Measurements from ENCODE around the gene NOL8. TPM values are rescaled to one million over a fixed set of nuclear protein-coding genes. Genes with fewer than 3 reads are reported as not detected.

Gene NOL8
- total and polyA plus RNA-seq, 2 donors (not counting 1 experiment from before 2014, with no cell fraction given): 20.0 to 28.6 TPM

GRCh38 chr9:92315456-92315855 lies 9.7 kb downstream of the NOL8 start:
- Histone ChIP-seq H3K4me2 (ENCODE audit: extremely low read depth, insufficient read depth, low read length) (no peak overlapping the region), H3K9me3 (ENCODE audit: control insufficient read depth, insufficient read depth, low read depth, low read length) (no peaks in the 10 kb centered on the region), H4K20me1 (ENCODE audit: control insufficient read depth, extremely low read depth, insufficient read depth, low read length) (no peaks in the 10 kb centered on the region), H3K4me1 (ENCODE audit: control insufficient read depth, extremely low read depth, insufficient read depth, low read length) (no peaks in the 10 kb centered on the region), H3K79me2 (ENCODE audit: control insufficient read depth, insufficient read depth, low read length) (no peaks in the 10 kb centered on the region), H3K36me3 (ENCODE audit: control insufficient read depth, insufficient read depth, low read length) (peaks cover 12% of the 10 kb centered on the region), H3K27ac (ENCODE audit: insufficient read depth, low read length) (no peak overlapping the region), H3K4me3 (replicated peaks in 1 of 4; ENCODE audit: control extremely low read depth in 1 of 4, insufficient read depth in 1 of 4, low read depth in 3 of 4, low read length in 4 of 4) (no peak overlapping the region), H3K27me3 (ENCODE audit: control insufficient read depth, insufficient read depth, low read length) (no peaks in the 10 kb centered on the region), H2AFZ (ENCODE audit: low read length) (no peak overlapping the region), H3K9ac (ENCODE audit: insufficient read depth, low read length) (no peak overlapping the region)
- no peak for TF ChIP-seq EZH2 (IDR thresholded peaks at IDR 0.05; ENCODE audit: low read length, missing control alignments)
- TF ChIP-seq CTCF (conservative IDR thresholded peaks at IDR 0.05 in 1 of 2, IDR thresholded peaks at IDR 0.05 in 1 of 2; ENCODE audit: low read depth in 1 of 2, low read length in 2 of 2): no peak
- DNase-seq (ENCODE audit: low read depth in 2 of 2): no peak

- no peaks in the 10 kb centered on the region for H4K20me1 ChIP-seq (ENCODE audit: control insufficient read depth, extremely low read depth, insufficient read depth, low read length)
- no peaks in the 10 kb centered on the region for H3K9me3 ChIP-seq (ENCODE audit: control insufficient read depth, insufficient read depth, low read depth, low read length)
- H3K4me3 ChIP-seq (replicated peaks in 1 of 4; ENCODE audit: control extremely low read depth in 1 of 4, insufficient read depth in 1 of 4, low read depth in 3 of 4, low read length in 4 of 4): no peak overlapping the region
- H3K79me2 ChIP-seq (ENCODE audit: control insufficient read depth, insufficient read depth, low read length): no peaks in the 10 kb centered on the region
- no peak for TF ChIP-seq EZH2 (IDR thresholded peaks at IDR 0.05; ENCODE audit: low read length, missing control alignments)
- TF ChIP-seq CTCF (conservative IDR thresholded peaks at IDR 0.05 in 1 of 2, IDR thresholded peaks at IDR 0.05 in 1 of 2; ENCODE audit: low read depth in 1 of 2, low read length in 2 of 2): no peak
- no peak overlapping the region for H3K27ac ChIP-seq (ENCODE audit: insufficient read depth, low read length)
- H3K4me1 ChIP-seq (ENCODE audit: control insufficient read depth, extremely low read depth, insufficient read depth, low read length): no peaks in the 10 kb centered on the region
- H2AFZ ChIP-seq (ENCODE audit: low read length): no peak overlapping the region
- H3K27me3 ChIP-seq (ENCODE audit: control insufficient read depth, insufficient read depth, low read length): no peaks in the 10 kb centered on the region
- DNase-seq (ENCODE audit: low read depth in 2 of 2): no peak
- H3K36me3 ChIP-seq (ENCODE audit: control insufficient read depth, insufficient read depth, low read length): peaks cover 7% of the 10 kb centered on the region
- no peak overlapping the region for H3K9ac ChIP-seq (ENCODE audit: insufficient read depth, low read length)
- no peak overlapping the region for H3K4me2 ChIP-seq (ENCODE audit: extremely low read depth, insufficient read depth, low read length)
Observed at GRCh38 chr9:92313624-92314012, 11.5 kb downstream of the NOL8 start.

GRCh38 chr9:92312887-92313623 lies 12.1 kb downstream of the NOL8 start:
- H3K27ac ChIP-seq (ENCODE audit: insufficient read depth, low read length): no peak overlapping the region
- DNase-seq (ENCODE audit: low read depth in 2 of 2): peak in 1 of 2 donors; percentile 34
- no peaks in the 10 kb centered on the region for H3K4me1 ChIP-seq (ENCODE audit: control insufficient read depth, extremely low read depth, insufficient read depth, low read length)
- no peak for TF ChIP-seq CTCF (conservative IDR thresholded peaks at IDR 0.05 in 1 of 2, IDR thresholded peaks at IDR 0.05 in 1 of 2; ENCODE audit: low read depth in 1 of 2, low read length in 2 of 2)
- no peak for TF ChIP-seq EZH2 (IDR thresholded peaks at IDR 0.05; ENCODE audit: low read length, missing control alignments)
- H3K9me3 ChIP-seq (ENCODE audit: control insufficient read depth, insufficient read depth, low read depth, low read length): no peaks in the 10 kb centered on the region
- H4K20me1 ChIP-seq (ENCODE audit: control insufficient read depth, extremely low read depth, insufficient read depth, low read length): no peaks in the 10 kb centered on the region
- H3K4me3 ChIP-seq (replicated peaks in 1 of 4; ENCODE audit: control extremely low read depth in 1 of 4, insufficient read depth in 1 of 4, low read depth in 3 of 4, low read length in 4 of 4): no peak overlapping the region
- H3K27me3 ChIP-seq (ENCODE audit: control insufficient read depth, insufficient read depth, low read length): no peaks in the 10 kb centered on the region
- no peak overlapping the region for H3K4me2 ChIP-seq (ENCODE audit: extremely low read depth, insufficient read depth, low read length)
- peaks cover 7% of the 10 kb centered on the region for H3K36me3 ChIP-seq (ENCODE audit: control insufficient read depth, insufficient read depth, low read length)
- no peaks in the 10 kb centered on the region for H3K79me2 ChIP-seq (ENCODE audit: control insufficient read depth, insufficient read depth, low read length)
- H2AFZ ChIP-seq (ENCODE audit: low read length): no peak overlapping the region
- no peak overlapping the region for H3K9ac ChIP-seq (ENCODE audit: insufficient read depth, low read length)
